GM12878 (cell line): Measurements from ENCODE around the gene VPS8. TPM values are rescaled to one million over a fixed set of nuclear protein-coding genes. Genes with fewer than 3 reads are reported as not detected.

Experiments used
- ATAC-seq: fragments of 200-7000 bp; cut with Tn5 transposase; 3 replicates; pipeline ENCODE4 v1.9.1; 2020; ENCODE audit warnings: mild to moderate bottlenecking, moderate library complexity
- BruUV-seq: library from RNA; stranded (reverse); fragments of 400-500 nt; replicated peaks from 2 replicates; lab custom pipeline; 2021; lab: Mats Ljungman, UMichigan
- CTCF ChIA-PET: fragments of 300-600 bp; sonication (Branson Sonifier 250); formaldehyde crosslinking; extraction: SDS; loops from one replicate; lab custom pipeline; 2021; ENCODE audit warnings: inconsistent platforms; lab: Yijun Ruan, JAX
- POLR2A ChIA-PET: fragments of 350-600 bp; formaldehyde crosslinking; extraction: SDS; loops from one replicate; lab custom pipeline; 2021; ENCODE audit warnings: inconsistent platforms; lab: Charles Lee
- RAD21 ChIA-PET: fragments of 300-600 bp; sonication (Branson Sonifier 250); formaldehyde crosslinking; loops from one replicate; lab custom pipeline; 2023; ENCODE audit warnings: antibody characterized with exemption; ENCODE audit not compliant: unreplicated experiment; lab: Charles Lee
- SMC1A ChIA-PET: fragments of 300-600 bp; sonication (Branson Sonifier 250); formaldehyde crosslinking; loops from one replicate; lab custom pipeline; 2023; ENCODE audit not compliant: unreplicated experiment, uncharacterized antibody; lab: Charles Lee
- DNase-seq: peaks from one replicate; pipeline ENCODE4 v3.0.0-alpha.2; 2011; ENCODE audit warnings: low read depth, low spot score
- FAIRE-seq: peaks from 3 replicates; lab custom pipeline; 2011; peaks lifted over from hg19 to GRCh38; lab: Jason Lieb, UNC
- H2AFZ ChIP-seq: 2 replicates; pipeline ENCODE4 v1.6.0; 2011; ENCODE audit warnings: low read depth, low read length, control low read depth; ENCODE audit not compliant: control insufficient read depth
- H3K27ac ChIP-seq: 2 replicates; pipeline ENCODE4 v1.5.1; 2011; ENCODE audit warnings: control low read depth; ENCODE audit not compliant: control insufficient read depth, insufficient read depth
- H3K27me3 ChIP-seq, 2 experiments: replicated peaks in 1 of 2; 2 replicates each; pipeline versions ENCODE4 v1.6.0 to v1.6.1; 2011; ENCODE audit warnings: low read length in 1 of 2; ENCODE audit not compliant: control insufficient read depth in 2 of 2, insufficient read depth in 2 of 2
- H3K36me3 ChIP-seq, 2 experiments: 2 replicates each; pipeline ENCODE4 v1.5.1; 2011; ENCODE audit warnings: low read length in 1 of 2; ENCODE audit not compliant: control insufficient read depth in 2 of 2, insufficient read depth in 2 of 2
- H3K4me1 ChIP-seq: 2 replicates; pipeline ENCODE4 v1.6.1; 2011; ENCODE audit warnings: mild to moderate bottlenecking, low read length, moderate library complexity, mixed read lengths; ENCODE audit not compliant: control insufficient read depth, insufficient read depth
- H3K4me2 ChIP-seq: 2 replicates; pipeline ENCODE4 v1.6.0; 2011; ENCODE audit warnings: control low read depth; ENCODE audit not compliant: control insufficient read depth, insufficient read depth
- H3K4me3 ChIP-seq: fragments of 200-600 bp; sonication (generic); 2 replicates; pipeline ENCODE4 v1.5.1; 2016
- H3K79me2 ChIP-seq: 2 replicates; pipeline ENCODE4 v1.6.0; 2011; ENCODE audit warnings: low read length; ENCODE audit not compliant: control insufficient read depth, insufficient read depth
- H3K9ac ChIP-seq: 2 replicates; pipeline ENCODE4 v1.8.0; 2011; ENCODE audit warnings: low read length, control low read depth, mixed read lengths; ENCODE audit not compliant: control insufficient read depth, insufficient read depth
- H3K9me3 ChIP-seq: replicated peaks from 3 replicates; pipeline ENCODE4 v1.5.1; 2011; ENCODE audit warnings: mild to moderate bottlenecking, low read length; ENCODE audit not compliant: control insufficient read depth, insufficient read depth
- H4K20me1 ChIP-seq: 2 replicates; pipeline ENCODE4 v1.6.0; 2011; ENCODE audit not compliant: control insufficient read depth, insufficient read depth
- MEF2B ChIP-seq: fragments of 450-650 bp; IDR thresholded peaks from 2 replicates; pipeline ENCODE4 v1.6.1; 2018; ENCODE audit warnings: mild to moderate bottlenecking, moderate library complexity; ENCODE audit not compliant: partially characterized antibody, poor library complexity, severe bottlenecking
- NRF1 ChIP-seq: conservative IDR thresholded peaks from 2 replicates; pipeline ENCODE4 v1.6.1; 2011; ENCODE audit warnings: mild to moderate bottlenecking, low read depth, low read length, improper control_type of control experiment
- POLR2A ChIP-seq: IDR thresholded peaks from 2 replicates; pipeline ENCODE4 v1.6.1; 2011; ENCODE audit warnings: low read depth, mild to moderate bottlenecking, low read length
- RB1 ChIP-seq: fragments of 450-650 bp; formaldehyde crosslinking; IDR thresholded peaks from 2 replicates; pipeline ENCODE4 v1.6.1; 2017; ENCODE audit warnings: mild to moderate bottlenecking, borderline replicate concordance
- TARDBP ChIP-seq: IDR thresholded peaks from 2 replicates; pipeline ENCODE4 v1.6.1; 2016; ENCODE audit warnings: borderline replicate concordance
- WRNIP1 ChIP-seq: IDR thresholded peaks from 2 replicates; pipeline ENCODE4 v1.6.1; 2011; ENCODE audit warnings: low read depth, low read length, improper control_type of control experiment, borderline replicate concordance
- ZNF622 ChIP-seq: fragments of 450-650 bp; IDR thresholded peaks from 2 replicates; pipeline ENCODE4 v1.6.1; 2017; ENCODE audit warnings: mild to moderate bottlenecking, inconsistent platforms
- in situ Hi-C: fragments of 300-500 bp; cut with MboI; formaldehyde crosslinking; loops from 9 replicates; pipeline ENCODE4 v1.14.3; 2018; ENCODE audit warnings: mixed read lengths
- intact Hi-C: fragments of 100-400 bp; cut with micrococcal nuclease; formaldehyde crosslinking; loops from one replicate; pipeline ENCODE4 v1.14.2; 2022; ENCODE audit not compliant: unreplicated experiment
- polyA plus RNA-seq, 11 experiments: library from polyadenylated mRNA; depleted of rRNA in 4 of 11; unstranded in 6 of 11; stranded (reverse) in 5 of 11; fragments of >200 nt; fragmentation: Nextera tagmentation in 4 of 11; fragmentation: Illumina TruSeq in 1 of 11; extraction: Ambion mirVana in 4 of 11; extraction: Trizol in 1 of 11; gene quantifications; 1 replicate in 1 of 11; 2 replicates in 10 of 11; pipeline versions ENCODE4 v1.2.1 to v1.2.3, GENCODE V29; 2011 to 2016; ENCODE audit warnings: inconsistent platforms in 2 of 11, missing spikeins in 2 of 11, low read depth in 1 of 11
- total RNA-seq, 4 experiments: library from RNA; depleted of rRNA in 3 of 4; stranded (reverse); fragments of >200 nt in 3 of 4; fragmentation: Illumina TruSeq in 1 of 4; extraction: Trizol in 1 of 4; gene quantifications; 2 replicates each; pipeline versions ENCODE4 v1.2.1 to v1.2.3, GENCODE V29; 2013 to 2021
- TF ChIP-seq, protein P1 (sequence below): fragments of 450-650 bp; IDR thresholded peaks from 2 replicates; pipeline ENCODE4 v1.6.1; 2017; ENCODE audit warnings: mild to moderate bottlenecking, moderate library complexity

VPS8 gene
- total and polyA plus RNA-seq, 10 of the 15 experiments (the other 5 are each of a cell fraction or from before 2014, with no cell fraction given) = 8.9 to 34.7 (median 20.9) TPM

DNA sequence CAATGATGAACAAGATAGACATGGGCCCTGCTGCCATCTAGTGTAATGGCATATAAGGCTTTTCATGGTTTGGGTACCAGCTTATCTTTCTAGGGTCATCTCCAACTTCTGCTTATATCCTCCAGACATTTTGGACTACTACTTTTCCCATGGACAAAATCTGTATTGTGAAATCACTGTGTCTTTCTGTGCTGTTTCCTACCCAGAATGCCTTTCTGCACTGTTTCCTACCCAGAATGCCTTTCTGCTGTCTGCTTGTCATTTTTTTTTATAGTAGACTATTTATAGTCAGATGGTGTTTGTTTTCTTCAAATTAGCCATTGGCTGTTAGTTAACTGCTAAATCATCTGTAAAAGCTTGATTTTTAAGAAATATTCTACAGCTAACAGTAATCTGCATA lies 20.1 kb downstream of the VPS8 start:
- H3K27ac ChIP-seq = no peak overlapping the region
- POLR2A ChIA-PET = interaction anchor here (0.7 kb wide), 1 partner anchor 10 kb away, joined by 3 read pairs; no protein-coding TSS in a partner anchor
- no TSS peak for BruUV-seq

More for the DNA sequence above, 20.1 kb downstream of the VPS8 start:
- FAIRE-seq (no peak), ATAC-seq (no peak), DNase-seq (no peak)
- H3K4me1 ChIP-seq = no peaks in the 10 kb centered on the region
- intact Hi-C loops = no loop called here
- SMC1A ChIA-PET = interaction anchor here (0.9 to 1.6 kb wide), 2 partner anchors 12 to 271 kb away, joined by 3 to 4 read pairs; no protein-coding TSS in a partner anchor
- H3K79me2 ChIP-seq = no peaks in the 10 kb centered on the region
- H3K4me2 ChIP-seq = no peak overlapping the region
- no peaks in the 10 kb centered on the region for H3K9me3 ChIP-seq
- no peak overlapping the region for H3K4me3 ChIP-seq
- H3K36me3 ChIP-seq = peaks cover 3 to 4% of the 10 kb centered on the region in 2 experiments; a peak in 2 of 4 replicates
- CTCF ChIA-PET = interaction anchor here (1.0 to 1.5 kb wide), 2 partner anchors 9 to 24 kb away, joined by 3 to 6 read pairs; no protein-coding TSS in a partner anchor
- H2AFZ ChIP-seq = no peak overlapping the region
- in situ Hi-C loops = no loop called here
- TF ChIP-seq POLR2A (no peak), TARDBP (no peak), RB1 (no peak), NRF1 (no peak), WRNIP1 (no peak), MEF2B (no peak), ZNF622 (no peak)
- TF ChIP-seq, protein P1, sequence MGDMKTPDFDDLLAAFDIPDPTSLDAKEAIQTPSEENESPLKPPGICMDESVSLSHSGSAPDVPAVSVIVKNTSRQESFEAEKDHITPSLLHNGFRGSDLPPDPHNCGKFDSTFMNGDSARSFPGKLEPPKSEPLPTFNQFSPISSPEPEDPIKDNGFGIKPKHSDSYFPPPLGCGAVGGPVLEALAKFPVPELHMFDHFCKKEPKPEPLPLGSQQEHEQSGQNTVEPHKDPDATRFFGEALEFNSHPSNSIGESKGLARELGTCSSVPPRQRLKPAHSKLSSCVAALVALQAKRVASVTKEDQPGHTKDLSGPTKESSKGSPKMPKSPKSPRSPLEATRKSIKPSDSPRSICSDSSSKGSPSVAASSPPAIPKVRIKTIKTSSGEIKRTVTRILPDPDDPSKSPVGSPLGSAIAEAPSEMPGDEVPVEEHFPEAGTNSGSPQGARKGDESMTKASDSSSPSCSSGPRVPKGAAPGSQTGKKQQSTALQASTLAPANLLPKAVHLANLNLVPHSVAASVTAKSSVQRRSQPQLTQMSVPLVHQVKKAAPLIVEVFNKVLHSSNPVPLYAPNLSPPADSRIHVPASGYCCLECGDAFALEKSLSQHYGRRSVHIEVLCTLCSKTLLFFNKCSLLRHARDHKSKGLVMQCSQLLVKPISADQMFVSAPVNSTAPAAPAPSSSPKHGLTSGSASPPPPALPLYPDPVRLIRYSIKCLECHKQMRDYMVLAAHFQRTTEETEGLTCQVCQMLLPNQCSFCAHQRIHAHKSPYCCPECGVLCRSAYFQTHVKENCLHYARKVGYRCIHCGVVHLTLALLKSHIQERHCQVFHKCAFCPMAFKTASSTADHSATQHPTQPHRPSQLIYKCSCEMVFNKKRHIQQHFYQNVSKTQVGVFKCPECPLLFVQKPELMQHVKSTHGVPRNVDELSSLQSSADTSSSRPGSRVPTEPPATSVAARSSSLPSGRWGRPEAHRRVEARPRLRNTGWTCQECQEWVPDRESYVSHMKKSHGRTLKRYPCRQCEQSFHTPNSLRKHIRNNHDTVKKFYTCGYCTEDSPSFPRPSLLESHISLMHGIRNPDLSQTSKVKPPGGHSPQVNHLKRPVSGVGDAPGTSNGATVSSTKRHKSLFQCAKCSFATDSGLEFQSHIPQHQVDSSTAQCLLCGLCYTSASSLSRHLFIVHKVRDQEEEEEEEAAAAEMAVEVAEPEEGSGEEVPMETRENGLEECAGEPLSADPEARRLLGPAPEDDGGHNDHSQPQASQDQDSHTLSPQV = no peak
- no peaks in the 10 kb centered on the region for H3K27me3 ChIP-seq
- no peaks in the 10 kb centered on the region for H4K20me1 ChIP-seq
- H3K9ac ChIP-seq = no peak overlapping the region
- RAD21 ChIA-PET = interaction anchor here (1.2 kb wide), 1 partner anchor 271 kb away, joined by 3 read pairs; no protein-coding TSS in a partner anchor
